Left lung (tissue), 10 donors: Measurements from ENCODE around the gene TUBGCP4. TPM values are rescaled to one million over a fixed set of nuclear protein-coding genes. Genes with fewer than 3 reads are reported as not detected.

Source experiments
- ATAC-seq: fragments of 200-7000 bp; cut with Tn5 transposase; one replicate; pipeline ENCODE4 v1.9.1; 2020; ENCODE audit warnings: moderate library complexity
- DNase-seq, 4 donors: peaks; one replicate each; pipeline ENCODE4 v3.0.0-alpha.2; 2013 to 2020
- H3K27ac ChIP-seq, 2 donors: fragments of 200-600 bp; sonication (generic) in 1 of 2; one replicate each; pipeline versions ENCODE4 v1.5.0 to v1.8.0; 2020 to 2021
- H3K27me3 ChIP-seq, 2 donors: fragments of 200-600 bp; sonication (generic) in 1 of 2; one replicate each; pipeline versions ENCODE4 v1.5.0 to v1.8.0; 2020 to 2021
- H3K36me3 ChIP-seq, 2 donors: fragments of 200-600 bp; sonication (generic) in 1 of 2; one replicate each; pipeline versions ENCODE4 v1.5.0 to v1.8.0; 2020 to 2021
- H3K4me1 ChIP-seq, 2 donors: fragments of 200-600 bp; one replicate each; pipeline ENCODE4 v1.8.0; 2021
- H3K4me3 ChIP-seq, 2 donors: fragments of 200-600 bp; sonication (generic) in 1 of 2; one replicate each; pipeline versions ENCODE4 v1.5.0 to v1.8.0; 2020 to 2021; ENCODE audit warnings: mild to moderate bottlenecking in 1 of 2
- H3K9me3 ChIP-seq, 2 donors: fragments of 200-600 bp; sonication (generic) in 1 of 2; one replicate each; pipeline versions ENCODE4 v1.5.0 to v1.8.0; 2020 to 2021
- intact Hi-C, 2 donors: fragments of 100-400 bp; cut with DNase I; formaldehyde crosslinking; loops; one replicate each; pipeline versions ENCODE4 v1.11.2 to v1.14.2; 2022
- polyA plus RNA-seq, 6 donors: library from polyadenylated mRNA; unstranded; fragments of 120-200 nt; gene quantifications; one replicate each; pipeline ENCODE4 v1.2.1, GENCODE V29; 2013; ENCODE audit not compliant: insufficient read length in 6 of 6
- total RNA-seq, 2 donors: library from RNA; stranded (reverse); fragmentation: NEBNext Ultra II Directional; extraction: Animal tissue kit (Norgen Biotek cat#: 25700); gene quantifications; one replicate each; pipeline ENCODE4 v1.2.1, GENCODE V29; 2021
- TF ChIP-seq, protein P1 (sequence below), 2 donors: fragments of 200-600 bp; sonication (generic) in 1 of 2; IDR thresholded peaks; one replicate each; pipeline versions ENCODE4 v1.5.0 to v1.8.0; 2021; ENCODE audit warnings: antibody characterized with exemption in 2 of 2
- donor health status: DM: no; HTN: yes; CAD: no.
- donor health status: DM: no; HTN: no; CAD: no.

Gene TUBGCP4
- total and polyA plus RNA-seq, 8 donors = 18.5 to 29.0 (median 26.2) TPM

DNA sequence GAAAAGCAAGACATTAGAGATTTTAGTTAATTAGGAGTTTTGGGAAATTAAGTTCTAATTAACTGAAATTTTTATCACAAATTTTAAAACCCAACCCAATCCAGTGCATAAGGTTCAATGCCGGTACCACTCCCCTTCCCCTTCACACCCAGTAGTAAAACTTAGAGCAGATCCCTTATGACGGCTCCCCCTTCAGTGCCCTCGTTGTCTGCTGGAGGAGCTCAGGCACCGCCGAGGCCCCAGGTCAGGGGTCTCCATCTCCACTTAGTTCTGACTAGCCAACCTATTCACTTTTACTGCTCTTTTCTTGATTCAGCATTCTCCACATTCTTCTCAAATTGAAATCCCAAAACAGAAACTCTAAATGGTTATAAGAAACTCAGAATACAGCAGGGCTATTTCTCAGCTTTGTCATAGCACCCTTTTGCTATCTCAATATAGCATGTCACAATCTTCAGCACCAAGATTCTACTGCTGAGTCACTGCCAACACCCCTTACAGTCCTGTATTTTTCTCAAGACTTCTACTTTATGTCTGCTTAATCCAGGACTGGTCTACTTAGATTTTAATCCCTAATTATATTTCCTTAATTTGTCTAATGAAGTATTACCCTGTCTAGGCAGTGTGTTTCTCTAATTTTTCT lies 39.8 kb downstream of the TUBGCP4 start:
- intact Hi-C loops = no loop called here
- ATAC-seq = no peak
- H3K36me3 ChIP-seq = peaks cover 0 to 94% of the 10 kb centered on the region in 2 donors

DNA sequence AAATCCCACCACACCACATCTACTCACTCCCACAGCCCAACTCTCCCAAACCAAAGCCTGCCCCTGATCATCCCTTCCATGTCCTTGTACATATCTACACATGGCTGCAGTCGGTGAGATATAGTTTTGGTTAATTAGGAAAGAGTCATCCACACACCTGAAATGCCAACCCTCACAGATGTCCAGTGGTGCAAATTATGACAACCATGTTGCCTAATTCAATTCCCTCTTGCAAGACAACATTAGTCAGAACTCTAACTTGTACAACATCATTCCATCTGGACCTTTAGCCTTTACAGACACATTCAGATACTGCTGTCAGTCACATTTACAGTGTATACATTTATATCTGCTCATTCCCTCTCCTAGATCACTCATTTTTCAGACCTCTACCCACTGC lies 41.2 kb downstream of the TUBGCP4 start:
- H3K4me3 ChIP-seq = no peak overlapping the region
- ATAC-seq (no peak), DNase-seq (no peak)
- intact Hi-C loops = no loop called here
- no peaks in the 10 kb centered on the region for H3K27me3 ChIP-seq
- H3K9me3 ChIP-seq = no peaks in the 10 kb centered on the region
- H3K4me1 ChIP-seq = no peaks in the 10 kb centered on the region
- H3K36me3 ChIP-seq = peaks cover 0 to 91% of the 10 kb centered on the region in 2 donors
- no peak overlapping the region for H3K27ac ChIP-seq
- TF ChIP-seq, protein P1, sequence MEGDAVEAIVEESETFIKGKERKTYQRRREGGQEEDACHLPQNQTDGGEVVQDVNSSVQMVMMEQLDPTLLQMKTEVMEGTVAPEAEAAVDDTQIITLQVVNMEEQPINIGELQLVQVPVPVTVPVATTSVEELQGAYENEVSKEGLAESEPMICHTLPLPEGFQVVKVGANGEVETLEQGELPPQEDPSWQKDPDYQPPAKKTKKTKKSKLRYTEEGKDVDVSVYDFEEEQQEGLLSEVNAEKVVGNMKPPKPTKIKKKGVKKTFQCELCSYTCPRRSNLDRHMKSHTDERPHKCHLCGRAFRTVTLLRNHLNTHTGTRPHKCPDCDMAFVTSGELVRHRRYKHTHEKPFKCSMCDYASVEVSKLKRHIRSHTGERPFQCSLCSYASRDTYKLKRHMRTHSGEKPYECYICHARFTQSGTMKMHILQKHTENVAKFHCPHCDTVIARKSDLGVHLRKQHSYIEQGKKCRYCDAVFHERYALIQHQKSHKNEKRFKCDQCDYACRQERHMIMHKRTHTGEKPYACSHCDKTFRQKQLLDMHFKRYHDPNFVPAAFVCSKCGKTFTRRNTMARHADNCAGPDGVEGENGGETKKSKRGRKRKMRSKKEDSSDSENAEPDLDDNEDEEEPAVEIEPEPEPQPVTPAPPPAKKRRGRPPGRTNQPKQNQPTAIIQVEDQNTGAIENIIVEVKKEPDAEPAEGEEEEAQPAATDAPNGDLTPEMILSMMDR (IDR thresholded peaks at IDR 0.05) = no peak

More for the DNA sequence above, 39.8 kb downstream of the TUBGCP4 start:
- TF ChIP-seq, protein P1 (IDR thresholded peaks at IDR 0.05) = no peak
- Histone ChIP-seq H3K27ac (no peak overlapping the region), H3K4me1 (no peaks in the 10 kb centered on the region), H3K27me3 (no peaks in the 10 kb centered on the region), H3K9me3 (no peaks in the 10 kb centered on the region), H3K4me3 (no peak overlapping the region)
- DNase-seq = no peak

DNA sequence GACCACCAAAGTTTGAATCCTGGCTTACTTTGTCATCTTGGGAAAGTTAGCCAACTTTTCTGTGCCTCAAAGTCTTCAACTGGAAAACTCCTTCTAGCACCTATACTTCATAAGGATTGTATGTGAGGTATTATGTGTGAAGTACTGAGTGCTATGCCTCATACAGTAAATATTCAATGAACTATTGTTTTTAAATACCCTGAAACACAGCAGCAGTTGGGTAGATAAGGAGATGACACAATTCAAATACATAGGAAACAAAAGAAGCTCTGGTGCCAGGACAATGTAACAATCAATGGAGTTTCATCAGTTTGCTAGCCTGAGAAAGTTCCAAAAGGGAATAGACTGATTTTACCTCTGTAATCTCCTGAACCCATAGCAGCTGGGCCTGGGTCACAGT lies 43.3 kb downstream of the TUBGCP4 start:
- no peak overlapping the region for H3K27ac ChIP-seq
- intact Hi-C loops = no loop called here
- no peaks in the 10 kb centered on the region for H3K4me1 ChIP-seq
- H3K27me3 ChIP-seq = no peaks in the 10 kb centered on the region
- H3K4me3 ChIP-seq = no peak overlapping the region
- TF ChIP-seq, protein P1 (IDR thresholded peaks at IDR 0.05) = no peak
- peaks cover 0 to 88% of the 10 kb centered on the region in 2 donors for H3K36me3 ChIP-seq
- ATAC-seq (no peak), DNase-seq (no peak)
- no peaks in the 10 kb centered on the region for H3K9me3 ChIP-seq

DNA sequence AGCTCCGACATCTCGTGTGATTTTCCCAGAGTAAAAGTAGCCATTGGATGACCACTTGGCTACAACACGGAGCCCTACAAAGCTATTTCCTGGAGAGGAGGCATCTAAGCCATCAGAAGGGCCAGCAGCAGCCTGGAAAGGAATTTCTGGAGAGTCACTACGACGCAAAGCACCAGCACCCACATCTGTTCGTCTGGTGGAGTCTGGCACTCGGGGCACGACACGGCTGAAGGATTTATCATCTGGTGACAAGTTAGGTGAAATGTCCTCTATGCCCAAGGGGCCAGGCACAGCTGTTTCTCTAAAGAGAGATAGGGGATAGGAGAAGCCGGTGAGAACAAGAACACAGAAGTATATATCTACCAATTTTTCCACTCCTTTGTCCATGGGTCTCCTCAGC lies 49.5 kb downstream of the TUBGCP4 start:
- Histone ChIP-seq H3K9me3 (no peaks in the 10 kb centered on the region), H3K27ac (no peak overlapping the region), H3K4me1 (no peaks in the 10 kb centered on the region), H3K4me3 (no peak overlapping the region), H3K27me3 (no peaks in the 10 kb centered on the region), H3K36me3 (peaks cover 0 to 83% of the 10 kb centered on the region in 2 donors)
- no peak for DNase-seq
- no peak for ATAC-seq
- intact Hi-C loops = no loop called here
- TF ChIP-seq, protein P1 (IDR thresholded peaks at IDR 0.05) = no peak

DNA sequence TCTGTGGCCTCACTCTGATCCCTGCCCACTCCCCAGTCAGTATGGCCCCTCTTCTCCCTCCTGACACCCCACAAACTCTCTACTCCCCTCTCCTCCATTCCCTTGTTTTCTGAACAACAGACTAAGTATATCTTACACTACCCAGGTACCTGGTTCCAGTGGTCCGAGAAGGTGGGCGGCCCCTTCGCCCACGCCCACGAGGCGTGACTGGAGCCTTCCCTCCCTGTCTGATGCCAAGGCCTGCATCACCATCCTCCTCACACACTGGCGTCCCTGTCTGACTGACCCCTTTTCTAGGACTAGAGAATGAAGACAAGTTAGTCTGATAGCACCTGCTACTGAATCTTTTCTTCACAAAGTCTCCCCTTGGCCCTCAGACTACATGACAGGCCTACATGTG lies 50.0 kb downstream of the TUBGCP4 start:
- H3K9me3 ChIP-seq = no peaks in the 10 kb centered on the region
- TF ChIP-seq, protein P1 (IDR thresholded peaks at IDR 0.05) = no peak
- no peaks in the 10 kb centered on the region for H3K4me1 ChIP-seq
- peaks cover 0 to 79% of the 10 kb centered on the region in 2 donors for H3K36me3 ChIP-seq
- H3K27me3 ChIP-seq = no peaks in the 10 kb centered on the region
- intact Hi-C loops = no loop called here
- H3K27ac ChIP-seq = no peak overlapping the region
- no peak overlapping the region for H3K4me3 ChIP-seq
- ATAC-seq (no peak), DNase-seq (no peak)
